ENCODE results near the gene CXorf49.
"Not testable (repeated sequence)": the region's sequence is repeated elsewhere in the genome, so short reads cannot be mapped to it uniquely, and the experiment has no call there.

Gene CXorf49

DNA sequence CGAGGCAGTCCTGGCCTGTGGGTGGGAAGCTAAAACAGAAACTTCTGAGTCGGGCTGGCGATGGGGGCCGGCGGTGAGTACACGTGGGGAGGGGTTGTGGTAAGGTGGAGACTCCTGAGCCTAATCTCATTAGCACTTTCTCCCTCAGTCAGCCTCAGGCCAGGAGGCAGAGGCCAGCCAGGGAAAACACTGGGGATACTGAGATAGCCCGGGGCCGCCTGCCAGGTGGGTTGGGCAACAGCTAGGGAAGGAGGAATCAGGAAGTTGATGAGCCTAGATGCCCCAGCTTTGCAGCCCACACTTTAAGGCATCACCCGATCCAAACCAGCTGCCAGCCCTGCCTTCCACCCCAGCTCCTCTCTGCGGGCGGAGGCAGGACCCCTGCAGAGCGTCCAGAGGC lies 1.8 kb downstream of the CXorf49 start:
- H2AK5ac ChIP-seq (ENCODE audit: low read depth, low read length); H2BK5ac ChIP-seq (ENCODE audit: low read length); H3K79me1 ChIP-seq (ENCODE audit: low read depth, low read length); H2BK15ac ChIP-seq (ENCODE audit: low read length); H3K23ac ChIP-seq (ENCODE audit: low read depth, low read length, poor library complexity); H3K4me3 ChIP-seq (ENCODE audit: low read length in 2 of 2); H3K18ac ChIP-seq (ENCODE audit: low read length); H2BK120ac ChIP-seq (ENCODE audit: low read depth, low read length); H3K27me3 ChIP-seq (ENCODE audit: control insufficient read depth in 3 of 3, insufficient read depth in 3 of 3, low read depth in 1 of 3, low read length in 3 of 3); H3K4ac ChIP-seq (ENCODE audit: low read length); H3K27ac ChIP-seq (replicated peaks; ENCODE audit: low read length); H4K91ac ChIP-seq (ENCODE audit: low read depth, low read length, poor library complexity); DNase-seq (ENCODE audit: low spot score); H2BK12ac ChIP-seq (ENCODE audit: low read length); H3K9me3 ChIP-seq (replicated peaks in 1 of 2; ENCODE audit: control insufficient read depth in 2 of 2, insufficient read depth in 1 of 2, low read depth in 1 of 2, low read length in 2 of 2); H3K4me1 ChIP-seq (ENCODE audit: control insufficient read depth in 2 of 2, insufficient read depth in 1 of 2, low read depth in 1 of 2, low read length in 2 of 2); H3K36me3 ChIP-seq (replicated peaks in 1 of 2; ENCODE audit: control insufficient read depth in 2 of 2, insufficient read depth in 2 of 2, low read length in 2 of 2); H3K14ac ChIP-seq (ENCODE audit: low read length); H2AFZ ChIP-seq (ENCODE audit: low read length); H3K4me2 ChIP-seq (ENCODE audit: insufficient read depth, low read length, poor library complexity, severe bottlenecking); H4K8ac ChIP-seq (ENCODE audit: low read depth, low read length); H3K9ac ChIP-seq (ENCODE audit: low read depth, low read length, poor library complexity): not testable (repeated sequence)
- WGBS, 2 donors (ENCODE audit: extremely low coverage in 2 of 2, insufficient read length in 2 of 2, insufficient replicate concordance in 1 of 2): no CpG with 5 or more reads among the region's 12 CpGs

DNA sequence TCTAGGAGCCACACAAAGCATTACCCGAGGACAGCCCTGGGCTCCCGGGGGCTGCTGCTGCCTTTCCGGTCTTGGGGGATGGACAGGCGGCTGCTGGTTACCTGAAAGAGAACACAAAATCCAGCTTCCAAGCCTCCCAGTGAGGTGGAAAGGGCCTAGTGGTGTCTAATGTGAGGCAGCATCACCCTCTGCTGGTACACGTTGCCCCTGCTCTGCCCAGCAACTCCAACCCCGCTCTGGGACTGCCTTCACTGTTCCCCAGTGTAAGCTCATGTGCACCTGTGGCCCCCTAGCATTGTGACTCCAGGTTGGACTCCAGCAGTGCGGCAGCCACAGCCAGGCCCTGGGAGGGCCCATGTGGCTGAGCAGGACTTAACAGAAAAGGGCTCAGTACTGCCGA lies 2.5 kb downstream of the CXorf49 start:
- H2BK12ac ChIP-seq (ENCODE audit: low read length); H2AK5ac ChIP-seq (ENCODE audit: low read depth, low read length); H3K4me2 ChIP-seq (ENCODE audit: insufficient read depth, low read length, poor library complexity, severe bottlenecking); H3K18ac ChIP-seq (ENCODE audit: low read length); H3K36me3 ChIP-seq (replicated peaks in 1 of 2; ENCODE audit: control insufficient read depth in 2 of 2, insufficient read depth in 2 of 2, low read length in 2 of 2); H3K9ac ChIP-seq (ENCODE audit: low read depth, low read length, poor library complexity); H3K27me3 ChIP-seq (ENCODE audit: control insufficient read depth in 3 of 3, insufficient read depth in 3 of 3, low read depth in 1 of 3, low read length in 3 of 3); H2BK5ac ChIP-seq (ENCODE audit: low read length); H4K91ac ChIP-seq (ENCODE audit: low read depth, low read length, poor library complexity); H2BK120ac ChIP-seq (ENCODE audit: low read depth, low read length); H3K27ac ChIP-seq (replicated peaks; ENCODE audit: low read length); DNase-seq (ENCODE audit: low spot score); H4K8ac ChIP-seq (ENCODE audit: low read depth, low read length); H3K79me1 ChIP-seq (ENCODE audit: low read depth, low read length); H3K23ac ChIP-seq (ENCODE audit: low read depth, low read length, poor library complexity); H3K4me3 ChIP-seq (ENCODE audit: low read length in 2 of 2); H2BK15ac ChIP-seq (ENCODE audit: low read length); H3K9me3 ChIP-seq (replicated peaks in 1 of 2; ENCODE audit: control insufficient read depth in 2 of 2, insufficient read depth in 1 of 2, low read depth in 1 of 2, low read length in 2 of 2); H3K14ac ChIP-seq (ENCODE audit: low read length); H3K4ac ChIP-seq (ENCODE audit: low read length); H3K4me1 ChIP-seq (ENCODE audit: control insufficient read depth in 2 of 2, insufficient read depth in 1 of 2, low read depth in 1 of 2, low read length in 2 of 2); H2AFZ ChIP-seq (ENCODE audit: low read length): not testable (repeated sequence)
- no CpG with 5 or more reads among the region's 8 CpGs for WGBS, 2 donors (ENCODE audit: extremely low coverage in 2 of 2, insufficient read length in 2 of 2, insufficient replicate concordance in 1 of 2)

DNA sequence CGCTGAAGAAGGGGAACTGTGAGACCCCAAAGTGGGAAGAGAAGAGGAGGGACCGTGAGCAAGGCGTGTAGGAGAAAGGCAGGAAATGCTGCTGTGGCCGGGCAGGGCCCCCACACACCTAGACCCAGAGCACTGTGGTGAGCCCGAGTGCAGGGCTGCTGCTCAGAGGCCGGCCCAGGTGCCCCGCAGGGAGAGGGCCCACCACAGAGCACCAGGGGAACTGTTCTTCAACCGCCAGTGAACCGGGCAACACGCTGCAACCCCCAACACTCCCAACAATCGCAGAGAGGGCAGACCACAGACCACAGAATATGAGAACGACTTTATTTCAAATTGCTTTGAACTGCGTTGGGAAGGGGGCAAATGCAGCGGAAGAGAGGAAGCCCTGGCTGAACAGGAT lies 4.0 kb downstream of the CXorf49 start:
- H2BK12ac ChIP-seq (ENCODE audit: low read length); H3K4me1 ChIP-seq (ENCODE audit: control insufficient read depth in 2 of 2, insufficient read depth in 1 of 2, low read depth in 1 of 2, low read length in 2 of 2); H2BK15ac ChIP-seq (ENCODE audit: low read length); H3K18ac ChIP-seq (ENCODE audit: low read length); H3K79me1 ChIP-seq (ENCODE audit: low read depth, low read length); H2BK5ac ChIP-seq (ENCODE audit: low read length); H3K9me3 ChIP-seq (replicated peaks in 1 of 2; ENCODE audit: control insufficient read depth in 2 of 2, insufficient read depth in 1 of 2, low read depth in 1 of 2, low read length in 2 of 2); H3K27ac ChIP-seq (replicated peaks; ENCODE audit: low read length); H3K14ac ChIP-seq (ENCODE audit: low read length); H3K4me2 ChIP-seq (ENCODE audit: insufficient read depth, low read length, poor library complexity, severe bottlenecking); H2AK5ac ChIP-seq (ENCODE audit: low read depth, low read length); H3K23ac ChIP-seq (ENCODE audit: low read depth, low read length, poor library complexity); H3K4me3 ChIP-seq (ENCODE audit: low read length in 2 of 2); H2AFZ ChIP-seq (ENCODE audit: low read length); H3K36me3 ChIP-seq (replicated peaks in 1 of 2; ENCODE audit: control insufficient read depth in 2 of 2, insufficient read depth in 2 of 2, low read length in 2 of 2); H3K4ac ChIP-seq (ENCODE audit: low read length); H4K91ac ChIP-seq (ENCODE audit: low read depth, low read length, poor library complexity); H3K27me3 ChIP-seq (ENCODE audit: control insufficient read depth in 3 of 3, insufficient read depth in 3 of 3, low read depth in 1 of 3, low read length in 3 of 3); DNase-seq (ENCODE audit: low spot score); H2BK120ac ChIP-seq (ENCODE audit: low read depth, low read length); H4K8ac ChIP-seq (ENCODE audit: low read depth, low read length); H3K9ac ChIP-seq (ENCODE audit: low read depth, low read length, poor library complexity): not testable (repeated sequence)
- no CpG with 5 or more reads among the region's 14 CpGs for WGBS, 2 donors (ENCODE audit: extremely low coverage in 2 of 2, insufficient read length in 2 of 2, insufficient replicate concordance in 1 of 2)

DNA sequence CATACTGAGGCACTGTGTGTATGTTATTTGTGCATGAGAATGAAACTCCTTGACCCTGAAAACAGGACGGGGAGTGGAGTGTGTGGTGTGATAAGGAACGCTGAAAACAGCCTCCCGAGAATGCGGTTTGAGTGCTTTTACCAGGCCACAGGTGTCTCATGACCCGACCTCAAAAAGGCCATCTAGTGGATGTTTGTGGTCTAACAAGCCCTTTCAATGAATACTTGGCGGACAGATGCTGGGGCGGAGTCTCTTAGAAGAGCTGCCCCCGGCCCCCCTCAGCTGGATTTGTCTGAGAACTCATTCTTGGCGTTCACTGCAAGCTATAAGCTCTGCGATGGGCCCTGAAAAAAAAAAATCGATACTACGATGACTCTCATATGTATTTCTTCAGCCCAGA lies 15.2 kb downstream of the CXorf49 start:
- H4K8ac ChIP-seq (ENCODE audit: low read depth, low read length); H2AK5ac ChIP-seq (ENCODE audit: low read depth, low read length); H3K14ac ChIP-seq (ENCODE audit: low read length); H3K79me1 ChIP-seq (ENCODE audit: low read depth, low read length); H3K4me1 ChIP-seq (ENCODE audit: control insufficient read depth in 2 of 2, insufficient read depth in 1 of 2, low read depth in 1 of 2, low read length in 2 of 2); H3K9ac ChIP-seq (ENCODE audit: low read depth, low read length, poor library complexity); H3K9me3 ChIP-seq (replicated peaks in 1 of 2; ENCODE audit: control insufficient read depth in 2 of 2, insufficient read depth in 1 of 2, low read depth in 1 of 2, low read length in 2 of 2); H3K4me2 ChIP-seq (ENCODE audit: insufficient read depth, low read length, poor library complexity, severe bottlenecking); H3K27ac ChIP-seq (replicated peaks; ENCODE audit: low read length); H3K27me3 ChIP-seq (ENCODE audit: control insufficient read depth in 3 of 3, insufficient read depth in 3 of 3, low read depth in 1 of 3, low read length in 3 of 3); H4K91ac ChIP-seq (ENCODE audit: low read depth, low read length, poor library complexity); DNase-seq (ENCODE audit: low spot score); H3K23ac ChIP-seq (ENCODE audit: low read depth, low read length, poor library complexity); H2BK120ac ChIP-seq (ENCODE audit: low read depth, low read length); H3K4ac ChIP-seq (ENCODE audit: low read length); H2BK15ac ChIP-seq (ENCODE audit: low read length); H2AFZ ChIP-seq (ENCODE audit: low read length); H3K36me3 ChIP-seq (replicated peaks in 1 of 2; ENCODE audit: control insufficient read depth in 2 of 2, insufficient read depth in 2 of 2, low read length in 2 of 2); H2BK5ac ChIP-seq (ENCODE audit: low read length); H2BK12ac ChIP-seq (ENCODE audit: low read length); H3K4me3 ChIP-seq (ENCODE audit: low read length in 2 of 2); H3K18ac ChIP-seq (ENCODE audit: low read length): not testable (repeated sequence)
- no CpG with 5 or more reads among the region's 12 CpGs for WGBS, 2 donors (ENCODE audit: extremely low coverage in 2 of 2, insufficient read length in 2 of 2, insufficient replicate concordance in 1 of 2)

All from neuronal stem cell (in vitro differentiated cells).